DMS 273 (cell line): ENCODE results near the gene PLD5.
A peak's percentile ranks its signal among the peaks of the same experiment; 100 is the strongest.

ENCODE experiments used
- DNase-seq: peaks from one replicate; lab custom pipeline; 2025; ENCODE audit not compliant: unreplicated experiment; lab: John Stamatoyannopoulos, UW

PLD5 gene

DNA sequence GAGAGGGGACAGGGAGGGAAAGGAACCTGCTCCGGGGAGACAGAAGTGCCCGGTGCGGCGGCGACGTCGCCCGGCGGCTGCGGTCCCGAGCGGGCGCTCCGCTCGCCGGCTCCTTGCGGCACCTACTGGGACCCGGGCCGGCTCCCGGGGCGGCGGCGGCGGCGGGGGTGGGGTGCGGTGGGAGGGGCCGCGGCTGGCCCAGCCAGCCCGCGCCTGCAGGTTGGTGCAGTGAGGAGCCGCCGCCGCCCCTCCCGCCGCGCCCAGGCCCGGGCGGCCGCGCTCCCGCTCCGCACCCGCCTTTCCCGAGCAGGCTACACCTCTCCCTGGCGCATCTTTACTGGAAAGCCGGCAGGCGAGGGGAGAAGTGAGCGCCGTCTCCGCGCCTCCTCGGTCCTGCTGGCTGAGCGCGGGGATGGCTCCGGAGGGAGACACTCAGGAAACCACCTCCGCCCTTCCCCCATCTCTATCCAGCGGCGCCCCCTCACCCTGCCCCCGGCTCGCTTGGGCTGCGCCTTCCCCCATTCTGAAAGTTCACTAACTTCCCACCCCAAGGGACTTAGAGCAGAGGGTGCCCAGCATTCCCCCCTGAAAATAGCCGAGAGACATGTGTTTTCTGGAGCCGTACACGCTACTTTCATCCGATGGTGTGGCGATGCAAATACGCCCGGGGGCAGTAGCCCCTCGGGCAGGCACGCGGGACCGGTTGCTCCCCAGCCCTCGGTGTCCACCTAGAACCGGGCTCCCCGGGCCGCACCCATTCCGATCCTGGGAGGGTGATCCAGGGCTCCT is at the start of gene PLD5:
Gene PLD5 (minus strand): TSS at position 127 of the 789 bp plus-strand sequence.
- DNase-seq, result peak; percentile 54

DNA sequence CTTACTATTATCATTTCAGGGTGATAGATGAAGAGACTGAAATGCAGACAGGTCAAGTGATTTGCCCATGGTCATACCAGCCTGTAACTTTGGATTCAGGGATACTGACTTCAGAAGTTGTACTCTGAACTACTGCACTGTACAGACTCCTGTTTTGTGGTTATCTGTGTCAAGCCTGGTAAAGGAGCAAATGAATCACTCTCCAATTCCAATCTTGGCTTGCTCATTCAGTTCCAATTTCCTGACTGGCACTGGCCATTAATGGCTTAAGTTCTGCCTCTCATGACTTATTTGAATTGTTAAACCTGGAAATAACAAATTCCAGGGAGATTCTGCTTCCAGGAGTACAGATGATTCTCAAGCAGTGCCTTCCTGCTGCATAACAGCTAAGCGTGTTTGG is 45.4 kb upstream of the PLD5 start:
- DNase-seq, result no peak

DNA sequence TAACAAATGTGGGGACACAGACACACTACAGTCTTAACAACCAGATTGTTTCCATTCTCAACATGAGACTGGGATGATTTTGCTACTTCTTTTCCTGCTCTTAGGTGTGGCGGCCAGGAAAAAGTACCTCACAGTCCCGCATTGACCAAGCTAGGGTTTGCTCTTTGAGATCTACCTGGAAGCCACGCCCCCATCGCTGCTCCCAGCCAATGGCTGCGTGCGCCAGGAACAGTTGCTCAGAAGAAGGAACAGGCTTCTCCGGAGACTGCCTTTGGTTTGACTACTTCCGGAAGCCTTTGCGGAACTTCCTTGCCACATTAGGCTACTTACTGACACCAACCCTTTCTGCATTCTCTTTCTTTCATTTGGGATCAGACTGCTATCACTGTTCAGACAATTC is 44.2 kb upstream of the PLD5 start:
- no peak for DNase-seq

DNA sequence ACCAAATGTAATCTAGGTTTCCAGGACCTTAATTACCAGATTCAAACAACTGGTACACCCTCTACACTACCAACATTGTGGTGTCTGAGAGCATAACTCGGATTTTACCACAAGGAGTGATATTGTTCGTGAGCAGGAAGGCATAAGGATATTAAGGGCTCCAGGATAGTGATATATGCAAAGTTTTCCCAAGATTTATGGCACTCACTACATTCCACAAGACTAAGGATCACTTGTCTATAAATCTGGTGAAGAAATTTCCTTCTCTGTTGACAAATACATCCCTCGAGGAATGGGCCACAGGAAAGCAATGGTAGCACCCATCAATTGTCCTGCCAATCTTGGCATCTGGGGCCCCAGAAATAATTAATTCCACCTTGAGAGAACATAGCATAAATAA is 43.1 kb upstream of the PLD5 start:
- DNase-seq, result no peak

DNA sequence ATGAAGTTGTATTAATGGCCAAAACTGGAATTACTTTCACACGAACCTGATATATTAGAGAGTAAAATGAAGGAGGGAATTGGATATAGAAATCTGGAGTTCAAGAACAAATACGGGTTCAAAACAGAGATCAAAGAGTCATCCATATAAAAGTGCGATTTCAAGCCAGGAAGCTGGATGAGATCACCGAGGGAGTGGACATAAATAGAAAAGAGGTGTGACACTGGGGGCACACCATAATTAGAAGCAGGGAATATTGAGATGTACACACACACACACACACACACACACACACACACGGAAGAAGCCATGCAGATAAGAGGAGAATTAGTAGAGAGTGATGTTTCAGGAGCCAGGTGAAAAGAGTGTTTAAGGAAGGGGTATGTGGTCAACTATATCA is 32.3 kb upstream of the PLD5 start:
- DNase-seq, result no peak

DNA sequence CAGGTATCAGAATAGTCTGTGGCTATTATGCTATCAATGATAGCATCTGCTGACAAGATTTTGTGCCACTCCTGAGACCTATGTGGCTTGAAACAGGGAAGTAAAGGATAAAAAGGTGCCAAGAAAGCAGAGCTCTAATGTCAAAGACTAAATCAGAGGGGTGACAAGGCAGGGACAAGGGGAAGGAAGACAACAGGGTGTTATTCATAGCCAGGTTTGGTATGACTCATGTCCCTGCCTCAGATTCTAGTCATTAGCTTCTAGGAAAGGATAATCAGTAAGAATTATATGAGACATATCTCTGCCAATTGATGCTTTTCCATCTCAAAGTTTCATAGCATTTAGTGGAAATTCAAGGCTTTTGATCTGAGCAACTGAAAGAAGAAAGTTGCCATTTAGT is 31.8 kb upstream of the PLD5 start:
- no peak for DNase-seq

DNA sequence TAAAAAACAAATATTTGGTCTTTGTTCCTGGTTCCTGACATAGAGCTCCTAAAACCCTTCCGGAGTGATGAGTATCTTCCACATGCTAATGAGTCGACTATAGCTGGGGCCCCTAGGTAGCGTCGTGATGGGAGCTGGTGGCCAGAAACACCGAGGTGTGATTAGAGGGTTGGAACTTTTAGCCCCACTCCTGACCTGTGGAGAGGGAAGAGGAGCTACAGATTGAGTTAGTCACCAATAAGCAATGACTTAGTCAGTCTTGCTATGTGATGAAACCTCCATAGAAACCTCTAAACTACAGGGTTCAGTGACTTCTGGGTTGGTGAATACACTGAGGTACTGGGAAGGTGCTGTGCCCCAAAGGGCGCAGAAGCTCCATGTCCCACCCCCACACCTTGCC is 30.1 kb upstream of the PLD5 start:
- no peak for DNase-seq

DNA sequence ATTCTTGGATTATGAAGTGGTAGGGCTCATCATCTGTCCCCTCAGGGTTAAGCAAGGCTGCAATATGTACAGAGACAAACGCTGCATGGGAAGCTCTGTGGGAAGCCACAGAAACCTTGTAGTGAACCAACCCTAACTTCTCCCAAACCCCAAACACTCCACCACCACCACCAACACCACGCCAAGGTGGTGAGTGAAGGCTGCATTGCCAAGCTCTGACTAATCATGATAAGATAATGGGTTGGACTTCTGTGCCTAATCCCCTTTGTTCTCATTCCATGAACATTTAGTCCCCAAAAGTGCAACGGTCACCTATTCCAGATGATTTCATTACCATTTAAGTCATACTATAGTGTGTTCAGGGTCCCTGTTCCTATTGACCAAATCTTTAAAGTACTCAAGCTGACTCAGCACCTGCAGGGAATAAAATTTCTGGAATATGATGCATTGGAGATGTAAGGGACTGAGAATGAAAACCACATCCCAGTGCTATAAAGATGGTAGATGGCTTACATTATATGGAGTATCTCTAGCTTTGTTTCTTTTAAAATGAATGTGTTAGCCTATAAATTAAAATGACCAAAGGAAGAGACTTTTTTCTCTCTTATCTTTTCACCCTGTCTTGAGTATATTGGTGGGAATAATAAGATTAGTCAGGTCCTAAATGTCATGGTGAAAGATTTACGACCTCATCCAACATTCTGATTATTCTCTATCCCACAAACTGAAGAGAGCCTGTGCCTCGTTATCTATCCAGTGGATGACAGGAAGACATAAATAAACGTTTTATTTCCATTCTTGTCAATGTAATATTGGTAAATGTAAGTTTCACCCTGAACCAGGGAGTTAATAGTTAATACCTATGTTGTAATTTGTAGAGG is 22.6 kb upstream of the PLD5 start:
- no peak for DNase-seq

DNA sequence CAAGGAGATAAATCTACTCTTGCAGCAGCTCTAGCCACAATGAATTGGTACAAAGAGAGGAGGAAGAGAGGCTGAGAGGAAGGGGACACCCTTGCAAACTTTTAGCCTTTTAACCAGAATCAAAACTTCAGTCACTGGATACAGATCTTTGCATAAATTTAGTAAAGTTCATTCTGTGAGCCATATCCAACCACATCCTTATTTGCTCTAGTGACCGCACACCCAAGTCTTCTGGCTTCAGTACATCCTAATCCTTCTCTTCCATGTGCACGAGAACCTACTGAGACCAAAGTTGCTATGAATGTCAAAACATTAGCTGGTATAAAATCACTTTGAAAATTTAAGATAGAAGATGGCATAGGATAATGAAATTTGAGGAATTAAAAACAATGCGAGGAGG is 21.9 kb upstream of the PLD5 start:
- DNase-seq, result no peak

DNA sequence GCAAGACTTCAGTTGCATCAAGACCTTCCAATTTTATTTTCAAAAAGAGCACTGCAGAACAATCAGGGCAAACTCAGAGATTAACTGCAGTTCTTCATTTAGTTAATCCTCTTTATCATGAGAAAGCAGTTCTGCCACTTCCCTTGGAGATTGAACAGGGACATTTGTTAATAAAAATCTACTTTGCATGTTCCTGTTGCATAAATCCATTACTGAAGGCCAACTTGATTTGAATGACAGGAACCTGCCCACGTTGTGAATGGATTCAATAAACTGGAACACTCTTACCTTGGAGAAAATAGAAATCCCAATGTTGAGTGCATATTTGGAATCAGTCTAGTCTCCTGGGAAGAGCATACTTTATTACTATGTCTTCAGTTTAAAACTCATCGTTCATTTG is 19.6 kb upstream of the PLD5 start:
- DNase-seq, result no peak

DNA sequence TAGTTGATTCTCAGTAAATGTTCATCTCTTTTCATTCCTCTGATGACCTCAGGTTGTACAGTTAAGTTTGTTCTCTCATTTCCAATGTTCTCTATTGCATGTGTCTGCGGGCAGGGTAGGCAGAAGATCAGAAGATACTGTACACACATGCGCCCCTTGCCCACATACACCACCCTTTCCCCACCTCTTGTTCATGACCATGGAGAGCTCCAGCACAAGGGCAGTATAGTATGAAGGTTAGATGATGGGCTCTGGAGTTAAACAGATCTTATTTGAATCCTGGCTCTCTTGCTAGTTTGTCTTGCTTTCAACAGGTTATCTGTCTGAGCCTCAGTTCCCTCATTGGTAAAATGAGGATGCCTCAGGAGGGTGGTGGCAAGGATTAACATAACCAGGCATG is 17.8 kb upstream of the PLD5 start:
- no peak for DNase-seq

DNA sequence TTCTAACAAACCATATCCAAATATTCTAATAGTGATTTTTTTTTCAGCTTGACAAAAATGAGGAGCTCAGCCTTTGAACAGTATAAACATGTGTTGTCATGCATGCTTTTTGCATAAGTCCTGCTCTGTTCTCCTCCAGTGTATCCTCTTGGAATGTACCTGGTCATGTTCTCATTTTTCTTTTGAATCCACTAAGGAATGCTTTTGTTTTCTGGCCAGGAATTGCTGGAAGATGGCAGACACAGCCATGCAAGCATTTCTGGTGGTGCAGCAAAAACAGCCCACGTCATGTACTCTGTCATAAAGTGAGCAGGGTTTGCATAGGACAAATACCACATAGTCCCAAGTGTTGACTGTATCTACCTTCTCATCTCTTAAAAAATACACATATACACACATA is 11.5 kb upstream of the PLD5 start:
- no peak for DNase-seq

DNA sequence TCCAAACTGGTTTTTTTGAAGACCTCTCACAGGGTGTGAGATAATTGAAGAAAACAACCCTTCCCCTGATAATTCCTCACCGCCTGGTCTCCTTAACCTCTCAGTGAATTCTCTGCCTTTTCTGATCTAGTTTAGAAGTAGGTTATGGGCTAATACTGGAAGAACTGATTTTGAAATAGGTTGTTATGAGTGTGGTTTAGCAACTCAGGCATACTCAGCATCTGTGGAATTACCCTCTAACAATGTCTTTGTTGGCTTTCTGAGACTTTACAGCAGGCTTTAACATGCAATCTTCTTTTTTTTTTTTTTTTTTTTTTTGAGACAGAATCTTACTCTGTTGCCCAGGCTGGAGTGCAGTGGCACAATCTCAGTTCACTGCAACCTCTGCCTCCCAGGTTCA is 10.3 kb upstream of the PLD5 start:
- no peak for DNase-seq

DNA sequence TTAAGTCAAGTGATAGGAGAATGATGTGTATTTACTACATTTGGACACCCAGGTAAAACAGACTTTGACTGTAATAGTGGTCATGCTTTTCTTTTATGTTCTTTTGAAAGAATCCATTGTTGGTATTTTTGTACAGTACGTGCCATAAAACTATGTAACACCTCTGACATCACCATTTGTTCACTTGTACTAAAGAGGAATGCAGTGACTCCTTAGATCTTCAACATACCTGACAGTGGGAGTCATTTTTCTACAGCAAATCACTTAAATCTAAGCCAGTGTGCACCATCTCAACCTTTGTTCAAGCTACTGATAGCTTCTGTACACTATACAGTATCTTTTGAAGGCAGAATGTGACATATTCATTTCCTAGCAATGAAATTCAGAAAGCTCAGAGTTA is 6.3 kb upstream of the PLD5 start:
- DNase-seq, result no peak

DNA sequence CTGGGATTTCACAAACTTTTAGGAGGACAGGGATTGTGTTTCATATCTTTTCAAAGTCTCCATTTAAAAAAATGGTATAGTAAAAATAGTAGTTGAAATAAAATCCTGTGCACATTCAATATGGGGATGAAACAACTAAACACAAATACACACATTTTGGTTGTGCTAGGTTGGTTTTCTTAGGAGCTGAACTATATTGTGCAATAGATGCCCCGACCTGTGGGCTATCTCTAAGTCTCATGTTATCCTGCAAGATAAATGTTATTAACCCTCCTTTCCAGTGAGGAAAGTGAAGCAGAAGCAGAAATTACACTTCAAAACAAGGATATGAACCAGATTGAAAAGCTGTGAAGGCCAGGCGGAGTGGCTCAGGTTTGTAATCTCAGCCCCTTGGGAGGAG is 1.3 kb upstream of the PLD5 start:
- DNase-seq, result no peak

DNA sequence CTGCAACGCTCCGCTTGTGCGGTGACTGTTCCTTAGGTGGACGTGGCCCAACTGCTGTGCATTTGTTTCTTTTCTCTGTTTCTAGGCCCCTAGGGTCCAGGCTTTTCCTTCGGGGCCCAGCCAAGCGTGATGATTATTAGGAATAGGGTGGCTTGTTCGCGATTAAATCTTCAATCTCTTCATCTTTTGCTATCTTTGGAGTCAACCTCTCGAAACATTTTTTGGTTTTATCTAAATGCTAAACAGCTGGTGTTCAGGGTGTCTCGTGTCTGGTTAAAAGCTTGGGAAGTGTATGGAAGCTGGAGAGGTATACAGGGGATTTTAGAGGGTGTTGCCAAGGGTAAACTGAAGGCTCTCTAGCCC is 844 bp upstream of the PLD5 start:
- DNase-seq, result no peak

DNA sequence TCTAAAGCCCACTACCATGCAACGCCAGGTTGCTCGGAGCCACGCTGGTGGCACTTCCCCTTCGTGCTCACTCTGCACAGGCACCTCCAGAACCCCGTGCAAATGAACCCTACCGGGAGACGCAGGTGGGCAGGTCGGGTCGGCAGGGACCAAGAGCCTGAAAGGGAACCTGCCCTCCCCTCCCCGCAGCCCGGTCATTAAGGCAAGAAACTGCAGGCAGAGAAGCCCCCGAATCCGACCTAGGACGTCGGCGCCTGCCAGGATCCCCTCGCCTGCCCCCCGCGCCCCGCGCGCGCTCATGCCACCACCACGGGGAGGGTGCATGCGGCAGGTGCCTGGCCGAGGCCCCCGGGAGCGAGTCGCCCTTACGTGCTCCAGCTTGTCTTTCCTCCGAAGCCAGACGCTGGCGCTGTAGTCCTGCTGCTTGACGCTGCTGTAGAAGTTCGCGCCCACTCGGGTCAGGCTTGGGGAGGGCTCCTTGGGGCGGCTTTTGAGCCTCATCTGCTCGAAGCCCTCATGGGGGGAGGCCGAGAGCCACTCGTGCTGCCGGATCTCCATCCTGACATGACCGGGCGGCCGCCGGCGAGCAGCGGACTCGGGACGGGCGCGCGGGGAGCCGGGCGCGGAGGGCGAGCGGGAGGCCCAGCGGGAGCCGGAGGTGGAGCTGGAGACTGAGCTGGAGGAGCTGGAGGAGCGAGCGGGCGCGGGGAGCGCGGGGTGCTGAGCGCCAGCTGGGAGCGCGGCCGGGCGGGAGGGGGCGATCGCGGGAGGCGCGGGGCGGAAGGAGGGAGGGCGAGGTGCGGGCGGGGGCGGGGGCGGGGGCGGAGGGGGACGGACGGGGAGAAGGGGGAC is 552 bp downstream of the PLD5 start:
- peak; percentile 62 for DNase-seq

DNA sequence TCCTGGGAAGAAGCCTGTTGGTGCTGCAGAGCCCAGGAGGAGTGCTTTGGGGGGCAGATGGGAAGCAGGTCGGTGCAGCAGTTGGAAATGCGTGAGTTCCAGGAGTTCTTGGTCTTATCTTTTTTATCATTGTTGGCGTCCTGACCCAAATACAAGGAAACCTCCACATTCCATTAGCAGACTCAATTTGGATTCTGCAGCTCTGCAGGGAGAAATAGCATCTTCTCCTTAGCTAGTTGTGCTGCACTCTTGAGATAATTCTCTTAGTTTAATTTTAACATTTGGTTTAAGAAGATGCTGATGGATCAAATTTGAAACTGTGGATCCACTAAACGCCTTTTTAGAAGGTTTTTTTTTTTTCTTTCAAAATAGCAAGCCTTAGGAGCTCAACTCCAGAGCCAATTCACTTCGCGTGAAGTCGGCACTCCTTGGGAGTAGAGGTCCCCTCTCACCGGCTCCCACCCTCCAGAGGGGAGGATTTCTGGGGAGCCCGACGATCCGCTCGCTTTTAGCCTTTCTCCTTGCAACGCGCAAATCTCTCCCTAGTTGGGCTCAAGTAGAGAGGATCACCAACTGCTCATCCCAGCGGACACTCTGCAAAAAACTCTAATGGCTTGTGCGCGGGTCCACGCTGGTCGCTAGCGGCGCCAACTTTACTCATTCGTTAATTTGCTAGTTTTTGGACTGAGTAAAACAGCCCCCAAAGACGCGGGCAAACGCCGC is 1.3 kb downstream of the PLD5 start:
- no peak for DNase-seq

DNA sequence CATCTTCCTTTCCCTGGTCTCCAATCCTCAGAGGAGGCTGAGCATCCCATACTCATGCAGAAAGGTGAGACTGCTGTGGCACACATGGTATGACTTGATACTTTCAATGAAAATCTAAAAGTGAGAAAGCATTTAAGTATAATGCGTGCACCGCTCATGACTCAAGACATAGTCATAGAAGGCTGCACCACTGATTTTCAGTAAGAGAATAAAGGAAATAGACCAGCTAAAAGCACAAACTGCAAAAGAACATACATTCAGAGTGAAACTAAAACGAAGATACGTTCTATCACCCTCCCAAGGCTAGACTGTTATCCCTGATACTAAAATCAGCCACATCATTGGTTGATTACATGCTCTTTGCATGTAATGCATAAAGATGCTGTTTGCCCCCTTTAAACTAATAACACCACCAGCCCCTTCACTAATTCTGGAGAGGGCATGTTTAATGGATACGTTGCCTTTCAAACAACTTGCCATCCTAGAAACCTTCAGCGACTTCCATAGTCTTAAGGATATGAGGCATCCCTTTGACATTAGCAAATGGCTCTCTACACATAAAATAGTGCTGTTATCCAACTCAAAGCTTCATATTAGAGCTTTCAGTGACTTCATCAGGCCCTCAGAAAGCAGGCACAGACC is 2.1 kb downstream of the PLD5 start:
- DNase-seq, result no peak

DNA sequence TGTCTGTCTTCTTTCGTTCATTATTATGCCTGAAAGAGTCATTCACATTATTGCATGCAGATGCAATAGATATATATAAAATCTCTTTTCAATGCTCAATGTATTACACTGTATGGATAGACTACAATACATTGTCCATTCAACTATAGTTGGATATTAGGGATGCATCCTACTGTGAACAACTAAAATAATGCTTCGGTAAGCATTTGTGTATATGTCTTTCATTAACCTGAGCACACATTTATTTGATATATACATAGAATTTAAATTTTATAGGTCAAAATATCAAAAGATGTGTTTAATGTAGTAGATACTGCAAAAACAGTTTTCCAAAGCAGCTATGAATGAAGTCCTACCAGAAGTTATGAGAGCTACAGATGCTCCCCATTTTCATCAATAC is 8.9 kb downstream of the PLD5 start:
- no peak for DNase-seq
